ENCODE measurements around the gene FBRS.

DNA sequence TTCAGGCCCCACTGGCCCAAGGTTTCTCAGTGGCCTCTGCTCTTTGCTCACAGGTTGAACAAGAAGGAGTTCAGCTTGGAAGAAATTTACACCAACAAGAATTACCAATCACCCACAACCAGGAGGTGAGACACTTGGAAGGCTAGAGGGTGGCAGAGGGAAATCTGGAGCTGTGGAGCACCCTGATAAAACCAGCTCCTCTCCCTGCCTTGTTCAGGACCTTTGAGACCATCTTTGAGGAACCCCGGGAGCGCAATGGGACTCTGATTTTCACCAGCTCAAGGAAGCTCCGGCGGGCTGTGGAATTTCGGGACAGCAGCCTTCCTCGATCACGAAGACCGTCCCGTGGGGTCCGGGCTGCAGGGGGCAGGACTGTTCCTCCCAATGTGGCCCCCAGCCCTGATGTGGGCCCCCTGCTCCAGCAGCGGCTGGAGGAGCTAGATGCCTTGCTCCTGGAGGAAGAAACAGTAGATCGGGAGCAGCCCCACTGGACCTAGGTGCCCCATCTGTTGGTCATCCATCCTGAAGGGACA lies 2.4 kb upstream of the FBRS start:
- TF ChIP-seq EZH2 (IDR thresholded peaks at IDR 0.05; ENCODE audit: insufficient read depth, low read length) = no peak
- TF ChIP-seq, protein P1, sequence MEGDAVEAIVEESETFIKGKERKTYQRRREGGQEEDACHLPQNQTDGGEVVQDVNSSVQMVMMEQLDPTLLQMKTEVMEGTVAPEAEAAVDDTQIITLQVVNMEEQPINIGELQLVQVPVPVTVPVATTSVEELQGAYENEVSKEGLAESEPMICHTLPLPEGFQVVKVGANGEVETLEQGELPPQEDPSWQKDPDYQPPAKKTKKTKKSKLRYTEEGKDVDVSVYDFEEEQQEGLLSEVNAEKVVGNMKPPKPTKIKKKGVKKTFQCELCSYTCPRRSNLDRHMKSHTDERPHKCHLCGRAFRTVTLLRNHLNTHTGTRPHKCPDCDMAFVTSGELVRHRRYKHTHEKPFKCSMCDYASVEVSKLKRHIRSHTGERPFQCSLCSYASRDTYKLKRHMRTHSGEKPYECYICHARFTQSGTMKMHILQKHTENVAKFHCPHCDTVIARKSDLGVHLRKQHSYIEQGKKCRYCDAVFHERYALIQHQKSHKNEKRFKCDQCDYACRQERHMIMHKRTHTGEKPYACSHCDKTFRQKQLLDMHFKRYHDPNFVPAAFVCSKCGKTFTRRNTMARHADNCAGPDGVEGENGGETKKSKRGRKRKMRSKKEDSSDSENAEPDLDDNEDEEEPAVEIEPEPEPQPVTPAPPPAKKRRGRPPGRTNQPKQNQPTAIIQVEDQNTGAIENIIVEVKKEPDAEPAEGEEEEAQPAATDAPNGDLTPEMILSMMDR (IDR thresholded peaks at IDR 0.05; ENCODE audit: insufficient read depth, low read depth, low read length) = no peak

All from astrocyte (in vitro differentiated cells and primary cell).